ENCODE measurements around the gene MAML2.

DNA sequence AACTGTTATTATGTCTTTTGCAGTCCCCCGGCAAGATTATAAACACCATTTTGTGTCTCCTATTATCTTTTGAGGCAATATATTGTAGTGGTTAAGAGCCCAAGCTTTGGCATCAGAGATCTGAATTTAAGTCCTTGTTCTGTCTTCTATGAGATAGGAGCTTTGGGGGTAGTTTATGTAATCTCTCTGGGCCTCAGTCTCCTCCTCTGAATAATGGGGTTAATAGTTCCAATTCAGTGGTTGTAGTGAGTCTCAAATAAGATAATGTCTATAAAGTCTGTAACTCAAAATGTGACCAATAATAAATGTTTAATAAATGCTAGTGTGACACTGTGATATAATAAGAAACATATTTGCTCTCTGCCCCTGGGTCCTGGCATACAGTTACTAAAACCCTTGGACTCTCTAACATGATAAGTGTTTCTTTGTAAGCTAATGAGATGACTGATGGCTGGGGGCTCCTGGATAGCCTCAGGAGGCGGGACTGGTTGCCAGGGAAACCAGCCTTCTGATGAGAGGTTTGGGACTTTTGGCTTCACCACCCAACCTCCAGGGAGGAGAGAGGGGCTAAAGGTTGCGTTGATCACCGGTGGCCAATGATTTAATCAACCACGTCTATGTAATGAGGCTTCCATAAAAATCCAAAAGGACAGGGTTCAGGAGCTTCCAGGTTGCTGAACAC lies 235.7 kb downstream of the MAML2 start:
- TF ChIP-seq RCOR1 (IDR thresholded peaks at IDR 0.05; ENCODE audit: low read length) (no peak), POLR2AphosphoS5 (IDR thresholded peaks at IDR 0.05; ENCODE audit: low read depth, low read length) (no peak), MAX (IDR thresholded peaks at IDR 0.05; ENCODE audit: low read depth) (no peak), FOXM1 (IDR thresholded peaks at IDR 0.05; ENCODE audit: low read depth) (no peak), RXRA (IDR thresholded peaks at IDR 0.05; ENCODE audit: borderline replicate concordance, low read depth) (no peak), TAF1 (IDR thresholded peaks at IDR 0.05; ENCODE audit: borderline replicate concordance, low read depth, low read length) (no peak), SIN3A (IDR thresholded peaks at IDR 0.05; ENCODE audit: borderline replicate concordance, low read depth, low read length) (no peak), MXI1 (IDR thresholded peaks at IDR 0.05; ENCODE audit: low read depth, low read length) (no peak), RAD21 (IDR thresholded peaks at IDR 0.05; ENCODE audit: low read length) (no peak)
- TF ChIP-seq, protein P1, sequence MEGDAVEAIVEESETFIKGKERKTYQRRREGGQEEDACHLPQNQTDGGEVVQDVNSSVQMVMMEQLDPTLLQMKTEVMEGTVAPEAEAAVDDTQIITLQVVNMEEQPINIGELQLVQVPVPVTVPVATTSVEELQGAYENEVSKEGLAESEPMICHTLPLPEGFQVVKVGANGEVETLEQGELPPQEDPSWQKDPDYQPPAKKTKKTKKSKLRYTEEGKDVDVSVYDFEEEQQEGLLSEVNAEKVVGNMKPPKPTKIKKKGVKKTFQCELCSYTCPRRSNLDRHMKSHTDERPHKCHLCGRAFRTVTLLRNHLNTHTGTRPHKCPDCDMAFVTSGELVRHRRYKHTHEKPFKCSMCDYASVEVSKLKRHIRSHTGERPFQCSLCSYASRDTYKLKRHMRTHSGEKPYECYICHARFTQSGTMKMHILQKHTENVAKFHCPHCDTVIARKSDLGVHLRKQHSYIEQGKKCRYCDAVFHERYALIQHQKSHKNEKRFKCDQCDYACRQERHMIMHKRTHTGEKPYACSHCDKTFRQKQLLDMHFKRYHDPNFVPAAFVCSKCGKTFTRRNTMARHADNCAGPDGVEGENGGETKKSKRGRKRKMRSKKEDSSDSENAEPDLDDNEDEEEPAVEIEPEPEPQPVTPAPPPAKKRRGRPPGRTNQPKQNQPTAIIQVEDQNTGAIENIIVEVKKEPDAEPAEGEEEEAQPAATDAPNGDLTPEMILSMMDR (IDR thresholded peaks at IDR 0.05): no peak
- TF ChIP-seq, protein P2, sequence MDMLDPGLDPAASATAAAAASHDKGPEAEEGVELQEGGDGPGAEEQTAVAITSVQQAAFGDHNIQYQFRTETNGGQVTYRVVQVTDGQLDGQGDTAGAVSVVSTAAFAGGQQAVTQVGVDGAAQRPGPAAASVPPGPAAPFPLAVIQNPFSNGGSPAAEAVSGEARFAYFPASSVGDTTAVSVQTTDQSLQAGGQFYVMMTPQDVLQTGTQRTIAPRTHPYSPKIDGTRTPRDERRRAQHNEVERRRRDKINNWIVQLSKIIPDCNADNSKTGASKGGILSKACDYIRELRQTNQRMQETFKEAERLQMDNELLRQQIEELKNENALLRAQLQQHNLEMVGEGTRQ (IDR thresholded peaks at IDR 0.05; ENCODE audit: borderline replicate concordance, low read depth, low read length): no peak
- TF ChIP-seq, protein P3, sequence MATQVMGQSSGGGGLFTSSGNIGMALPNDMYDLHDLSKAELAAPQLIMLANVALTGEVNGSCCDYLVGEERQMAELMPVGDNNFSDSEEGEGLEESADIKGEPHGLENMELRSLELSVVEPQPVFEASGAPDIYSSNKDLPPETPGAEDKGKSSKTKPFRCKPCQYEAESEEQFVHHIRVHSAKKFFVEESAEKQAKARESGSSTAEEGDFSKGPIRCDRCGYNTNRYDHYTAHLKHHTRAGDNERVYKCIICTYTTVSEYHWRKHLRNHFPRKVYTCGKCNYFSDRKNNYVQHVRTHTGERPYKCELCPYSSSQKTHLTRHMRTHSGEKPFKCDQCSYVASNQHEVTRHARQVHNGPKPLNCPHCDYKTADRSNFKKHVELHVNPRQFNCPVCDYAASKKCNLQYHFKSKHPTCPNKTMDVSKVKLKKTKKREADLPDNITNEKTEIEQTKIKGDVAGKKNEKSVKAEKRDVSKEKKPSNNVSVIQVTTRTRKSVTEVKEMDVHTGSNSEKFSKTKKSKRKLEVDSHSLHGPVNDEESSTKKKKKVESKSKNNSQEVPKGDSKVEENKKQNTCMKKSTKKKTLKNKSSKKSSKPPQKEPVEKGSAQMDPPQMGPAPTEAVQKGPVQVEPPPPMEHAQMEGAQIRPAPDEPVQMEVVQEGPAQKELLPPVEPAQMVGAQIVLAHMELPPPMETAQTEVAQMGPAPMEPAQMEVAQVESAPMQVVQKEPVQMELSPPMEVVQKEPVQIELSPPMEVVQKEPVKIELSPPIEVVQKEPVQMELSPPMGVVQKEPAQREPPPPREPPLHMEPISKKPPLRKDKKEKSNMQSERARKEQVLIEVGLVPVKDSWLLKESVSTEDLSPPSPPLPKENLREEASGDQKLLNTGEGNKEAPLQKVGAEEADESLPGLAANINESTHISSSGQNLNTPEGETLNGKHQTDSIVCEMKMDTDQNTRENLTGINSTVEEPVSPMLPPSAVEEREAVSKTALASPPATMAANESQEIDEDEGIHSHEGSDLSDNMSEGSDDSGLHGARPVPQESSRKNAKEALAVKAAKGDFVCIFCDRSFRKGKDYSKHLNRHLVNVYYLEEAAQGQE (IDR thresholded peaks at IDR 0.05; ENCODE audit: low read depth, low read length): no peak

Data from SK-N-SH (cell line).